Urothelium cell line (cell line): ENCODE measurements around the gene SLC26A5.
"Not testable (repeated sequence)": the region's sequence is repeated elsewhere in the genome, so short reads cannot be mapped to it uniquely, and the experiment has no call there.

Source experiments
- DNase-seq: peaks from one replicate; pipeline ENCODE4 v3.0.0; 2011; ENCODE audit warnings: low spot score, mixed read lengths
- FAIRE-seq: peaks from 2 replicates; lab custom pipeline; 2011; peaks lifted over from hg19 to GRCh38; lab: Jason Lieb, UNC

The SLC26A5 gene

DNA sequence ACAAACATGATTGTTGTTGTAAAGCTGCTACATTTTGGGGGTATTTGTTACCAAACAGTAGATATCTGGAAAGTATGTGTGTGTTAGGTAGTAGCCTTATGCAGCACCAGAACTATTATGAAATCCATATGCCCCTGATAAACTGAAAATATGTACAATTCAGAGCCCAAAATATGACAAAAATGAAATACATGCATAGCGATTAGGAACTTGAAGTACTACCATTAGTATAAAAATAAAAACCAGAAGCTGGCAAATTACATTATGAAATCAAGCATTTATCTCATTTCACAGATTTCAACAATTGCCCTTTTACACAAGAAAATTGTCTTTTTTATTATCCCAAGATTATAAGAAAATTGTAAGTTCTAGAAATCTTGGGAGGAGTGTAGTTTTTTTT is 33.9 kb downstream of the SLC26A5 start:
- DNase-seq (no peak), FAIRE-seq (no peak)

DNA sequence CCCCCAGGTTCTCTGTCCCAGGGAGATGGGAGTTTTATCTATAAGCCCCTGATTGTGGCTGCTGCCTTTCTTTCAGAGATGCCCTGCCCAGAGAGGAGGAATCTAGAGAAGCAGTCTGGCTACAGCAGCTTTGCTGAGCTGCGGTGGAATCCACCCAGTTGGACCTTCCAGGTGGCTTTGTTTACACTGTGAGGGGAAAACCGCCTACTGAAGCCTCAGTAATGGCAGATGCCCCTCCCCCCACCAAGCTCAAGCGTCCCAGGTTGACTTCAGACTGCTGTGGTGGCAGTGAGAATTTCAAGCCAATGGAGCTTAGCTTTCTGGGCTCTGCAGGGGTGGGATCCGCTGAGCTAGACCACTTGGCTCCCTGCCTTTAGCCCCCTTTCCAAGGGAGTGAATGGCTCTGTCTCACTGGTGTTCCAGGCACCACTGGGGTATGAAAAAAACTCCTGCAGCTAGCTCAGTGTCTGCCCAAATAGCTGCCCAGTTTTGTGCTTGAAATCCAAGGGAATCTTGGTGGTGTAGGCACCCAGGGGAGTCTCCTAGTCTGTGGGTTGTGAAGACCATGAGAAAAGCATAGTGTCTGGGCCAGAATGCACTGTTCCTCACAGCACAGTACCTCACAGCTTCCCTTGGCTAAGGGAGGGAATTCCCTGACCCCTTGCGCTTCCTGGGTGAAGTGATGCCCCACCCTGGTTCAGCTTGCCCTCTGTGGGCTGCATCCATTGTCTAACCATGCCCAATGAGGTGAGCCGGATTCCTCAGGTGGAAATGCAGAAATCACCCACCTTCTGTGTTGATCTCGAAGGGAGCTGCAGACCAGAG is 40.0 kb downstream of the SLC26A5 start:
- FAIRE-seq, DNase-seq: not testable (repeated sequence)

DNA sequence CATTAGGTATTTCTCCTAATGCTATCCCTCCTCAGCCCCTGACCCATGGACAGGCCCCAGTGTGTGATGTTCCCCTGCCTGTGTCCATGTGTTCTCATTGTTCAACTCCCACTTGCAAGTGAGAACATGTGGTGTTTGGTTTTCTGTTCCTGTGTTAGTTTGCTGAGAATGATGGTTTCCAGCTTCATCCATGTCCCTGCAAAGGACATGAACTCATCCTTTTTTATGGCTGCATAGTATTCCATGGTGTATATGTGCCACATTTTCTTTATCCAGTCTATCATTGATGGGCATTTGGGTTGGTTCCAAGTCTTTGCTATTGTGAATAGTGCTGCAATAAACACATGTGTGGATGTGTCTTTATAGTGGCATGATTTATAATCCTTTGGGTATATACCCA is 46.3 kb downstream of the SLC26A5 start:
- not testable (repeated sequence) for FAIRE-seq, DNase-seq

DNA sequence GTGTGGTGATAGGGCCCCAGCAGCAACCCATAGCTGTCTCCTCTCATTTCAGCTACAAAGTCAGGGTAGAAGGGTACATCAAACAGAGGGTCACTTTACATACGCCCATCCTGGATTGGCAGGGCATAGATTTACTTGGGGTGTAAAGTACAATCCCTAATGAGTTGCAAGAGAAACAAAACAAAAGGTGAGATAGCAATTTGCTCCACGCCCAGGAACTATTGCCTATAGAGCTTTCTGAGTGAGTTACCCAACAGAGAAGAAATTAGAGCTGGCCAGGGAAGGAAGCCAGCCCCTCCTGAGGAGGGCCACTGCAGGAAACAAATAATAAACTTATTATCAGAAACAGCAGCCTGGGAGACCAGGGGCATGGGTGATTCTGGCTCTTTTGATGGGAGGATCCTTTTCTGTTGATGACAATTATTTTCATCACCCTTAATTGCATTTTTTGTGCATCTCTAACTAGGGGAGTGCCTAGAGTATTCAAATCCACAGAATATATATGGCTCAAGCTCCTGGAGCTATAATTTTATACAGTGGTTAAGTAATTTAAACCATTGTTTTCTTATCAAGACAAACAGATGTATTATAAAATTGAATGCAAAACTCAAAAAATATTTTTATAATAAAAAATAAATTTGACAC is 47.4 kb downstream of the SLC26A5 start:
- FAIRE-seq = peak; percentile 71
- DNase-seq = no peak

DNA sequence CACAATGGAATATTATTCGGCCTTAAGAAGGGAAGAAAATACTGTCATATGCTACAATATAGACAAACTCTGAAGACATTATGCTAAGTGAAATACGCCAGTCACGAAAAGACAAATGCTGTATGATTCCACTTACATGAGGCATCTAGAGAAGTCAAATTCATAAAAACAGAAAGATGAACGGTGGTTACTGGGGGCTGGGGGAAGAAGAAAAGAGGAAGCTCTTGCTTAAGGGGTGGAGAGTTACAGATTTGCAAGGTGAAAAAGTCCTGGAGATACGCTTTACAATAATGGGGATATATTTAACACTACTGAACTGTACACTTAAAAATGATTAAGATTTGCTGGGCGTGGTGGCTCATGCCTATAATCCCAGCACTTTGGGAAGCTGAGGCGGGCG is 49.5 kb downstream of the SLC26A5 start:
- FAIRE-seq (no peak), DNase-seq (no peak)

DNA sequence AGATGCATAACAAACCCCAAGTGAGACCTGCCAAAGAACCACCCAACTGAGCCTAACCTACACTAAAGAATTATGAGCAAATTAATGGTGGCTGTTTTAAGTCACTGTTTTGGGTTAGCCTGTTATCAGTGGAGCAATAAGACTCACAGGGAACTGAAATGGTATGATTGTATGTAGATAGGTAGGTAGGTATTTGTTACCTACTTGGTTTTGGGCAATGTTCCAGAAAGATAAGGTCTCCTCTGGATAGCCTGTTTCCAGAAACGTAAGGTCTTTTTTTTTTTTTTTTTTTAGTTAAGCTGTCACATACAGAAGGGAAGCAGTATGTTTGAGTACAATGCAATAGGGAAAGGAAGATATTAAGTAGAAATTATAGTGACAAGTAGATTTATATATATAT is 50.9 kb downstream of the SLC26A5 start:
- no peak for FAIRE-seq

DNA sequence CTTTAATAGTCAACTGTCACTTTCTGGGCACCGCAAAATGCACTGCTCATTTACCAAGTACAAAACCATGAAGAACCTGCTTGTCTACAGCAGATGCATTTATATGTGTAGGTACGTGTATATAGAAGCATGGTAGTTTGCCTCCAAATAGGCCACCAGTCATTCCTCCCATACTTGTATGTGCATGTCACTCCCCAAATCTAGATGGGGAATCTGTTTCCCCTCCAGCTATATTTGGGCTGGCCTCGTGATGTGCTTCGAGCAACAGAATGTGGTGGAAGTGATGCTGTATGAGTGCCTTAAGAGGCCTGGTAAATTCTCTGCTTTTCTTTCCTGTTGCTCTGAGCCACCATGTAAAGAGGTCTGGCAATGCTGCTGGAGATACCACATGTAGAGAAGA is 51.4 kb downstream of the SLC26A5 start:
- no peak for FAIRE-seq

More for the DNA sequence above, 50.9 kb downstream of the SLC26A5 start:
- DNase-seq = no peak

DNA sequence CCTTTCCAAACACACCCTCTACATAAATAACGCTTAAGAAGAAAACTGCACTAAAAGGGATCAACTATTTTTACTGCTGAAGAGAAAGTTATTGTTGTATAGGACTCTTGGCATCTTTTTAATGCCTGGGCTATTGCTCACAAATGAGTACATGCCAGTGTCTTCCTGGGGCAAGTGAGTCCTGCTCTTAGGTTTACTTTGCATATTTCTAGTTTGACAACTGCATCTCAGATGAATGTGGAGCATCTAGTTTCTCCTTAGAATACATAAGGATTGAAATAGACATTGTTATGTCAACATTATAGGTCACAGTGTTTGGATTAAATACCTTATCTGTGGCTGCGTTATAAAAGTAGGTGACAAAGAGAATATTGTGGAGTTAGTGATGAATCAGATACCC is 54.0 kb downstream of the SLC26A5 start:
- FAIRE-seq = no peak
- DNase-seq = no peak

More for the DNA sequence above, 51.4 kb downstream of the SLC26A5 start:
- no peak for DNase-seq

DNA sequence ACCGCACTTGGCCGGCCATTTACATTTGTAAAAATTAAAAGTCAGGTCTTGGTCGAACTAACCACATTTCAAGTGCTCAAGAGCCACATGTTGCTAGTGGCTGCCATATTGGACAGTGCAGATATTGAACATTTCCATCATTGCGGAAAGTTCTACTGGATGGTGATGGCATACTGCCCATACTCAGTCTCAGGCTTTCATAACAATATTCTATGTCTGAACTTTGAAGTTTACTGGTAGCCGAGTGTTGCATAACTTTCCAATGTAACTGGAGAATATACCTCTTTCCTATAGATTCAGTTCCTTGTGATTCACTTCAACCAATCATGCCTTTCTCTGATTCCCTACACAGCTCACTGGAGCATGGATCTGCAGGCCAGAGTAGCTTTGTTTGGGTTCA is 54.9 kb downstream of the SLC26A5 start:
- FAIRE-seq = no peak
- no peak for DNase-seq

DNA sequence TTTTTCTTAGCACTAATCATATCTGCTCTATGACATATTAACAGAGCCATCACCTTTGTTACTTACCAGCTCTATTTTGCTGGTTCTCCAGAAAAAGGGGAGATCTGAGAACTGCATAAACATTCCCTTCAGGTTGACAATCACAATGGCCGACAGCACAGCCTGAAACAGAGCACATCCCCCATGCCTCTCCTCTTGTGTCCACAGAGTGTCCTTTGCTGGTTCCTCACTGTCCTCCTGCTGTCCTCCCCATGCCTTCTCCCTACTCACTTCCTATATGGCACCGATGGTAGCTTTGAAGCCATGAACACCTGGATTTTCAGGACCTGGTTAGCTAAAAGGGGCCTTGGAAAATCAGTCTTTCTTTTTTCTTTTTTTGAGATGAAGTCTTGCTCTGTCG is 56.7 kb downstream of the SLC26A5 start:
- FAIRE-seq (no peak), DNase-seq (no peak)

DNA sequence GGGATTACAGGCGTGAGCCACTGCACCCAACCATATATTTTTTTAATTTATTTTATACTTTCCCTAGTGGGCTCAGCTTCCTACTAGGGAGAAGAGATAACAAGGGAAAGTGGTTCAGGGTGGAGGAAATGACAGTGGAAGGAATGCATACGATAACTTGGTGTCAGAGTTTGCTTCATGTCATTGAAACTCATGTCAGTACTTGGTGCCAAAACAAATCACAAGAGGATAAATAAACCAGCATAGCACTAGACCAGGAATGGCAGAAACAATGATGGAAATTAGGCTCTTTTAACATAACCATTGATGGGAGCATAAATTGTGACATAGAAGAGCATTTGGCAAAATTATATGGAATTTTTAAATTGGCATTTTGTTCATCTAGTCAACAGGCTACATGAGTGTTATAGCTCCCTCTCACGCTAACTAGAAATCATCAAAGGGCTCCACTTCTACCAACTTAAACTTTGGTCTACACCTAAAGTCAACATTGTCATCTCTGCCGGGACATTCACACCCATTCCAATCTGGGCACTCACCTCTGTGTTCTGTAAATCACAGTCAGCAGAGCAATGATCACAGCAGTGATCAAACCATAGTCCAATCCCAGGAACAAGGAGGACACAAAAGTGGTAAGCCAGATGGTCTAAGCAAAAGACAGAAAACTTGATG is 57.4 kb downstream of the SLC26A5 start:
- no peak for FAIRE-seq
- DNase-seq = no peak

DNA sequence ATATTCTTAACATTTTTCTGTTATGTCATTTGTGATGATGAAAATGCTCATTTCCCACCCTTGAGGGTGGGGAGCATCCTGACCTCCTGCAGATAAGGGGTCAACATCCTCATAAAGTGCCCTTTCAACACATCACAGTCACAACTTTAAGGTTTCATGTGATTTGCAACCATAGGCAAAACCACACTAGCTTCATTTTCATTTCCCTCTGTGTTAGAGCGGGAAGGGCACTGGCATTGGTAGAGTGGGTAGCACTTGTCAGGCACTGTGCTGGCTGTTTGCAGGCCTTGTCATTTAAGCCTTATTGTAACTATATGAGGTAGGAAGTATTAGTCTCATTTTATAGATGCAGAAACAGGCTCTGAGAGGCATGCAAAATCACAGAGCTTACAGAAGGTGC is 58.8 kb downstream of the SLC26A5 start:
- FAIRE-seq (no peak), DNase-seq (no peak)

DNA sequence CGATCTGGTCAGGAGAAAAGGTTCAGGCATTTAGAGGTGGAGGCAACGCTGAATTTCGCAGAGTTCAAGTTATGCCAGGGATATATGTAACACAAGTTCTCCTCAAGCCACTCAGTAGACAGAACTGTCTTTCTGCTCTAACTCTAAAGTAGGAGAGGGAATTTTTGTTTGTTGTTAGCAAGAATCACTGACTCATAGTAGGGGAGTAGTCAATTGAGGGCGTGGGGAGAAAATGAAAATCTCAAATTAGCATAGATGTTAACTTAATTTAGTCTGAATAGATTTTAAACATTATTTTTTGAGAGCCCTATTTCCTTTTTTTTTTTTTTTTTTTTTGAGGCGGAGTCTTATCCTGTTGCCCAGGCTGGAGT is 64.0 kb downstream of the SLC26A5 start:
- DNase-seq (no peak), FAIRE-seq (no peak)

DNA sequence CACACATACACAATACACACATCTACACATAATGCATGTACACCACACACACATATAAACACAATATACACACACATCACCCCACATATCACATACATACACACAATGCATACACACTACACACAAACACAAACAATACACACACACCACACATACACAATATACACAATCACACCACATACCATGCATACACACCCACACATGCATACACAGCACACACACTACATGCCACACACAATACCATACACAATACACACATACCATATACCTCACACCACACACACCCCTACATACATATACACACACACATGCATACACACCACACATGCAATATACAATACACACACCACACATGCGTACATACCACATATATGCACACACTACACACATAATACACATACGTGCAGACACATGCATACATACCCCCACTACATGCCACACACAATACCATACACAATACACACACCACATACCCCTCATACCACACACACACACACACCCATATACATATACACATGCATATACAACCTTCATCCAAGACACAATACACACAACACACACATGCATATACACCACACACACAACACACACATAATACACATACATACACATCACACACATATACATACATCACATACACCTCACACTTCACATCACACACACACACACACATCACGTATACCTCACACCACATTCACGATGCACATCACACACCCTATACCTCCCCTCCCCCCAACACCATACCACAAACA is 64.6 kb downstream of the SLC26A5 start:
- no peak for DNase-seq
- FAIRE-seq = peak; percentile 100

DNA sequence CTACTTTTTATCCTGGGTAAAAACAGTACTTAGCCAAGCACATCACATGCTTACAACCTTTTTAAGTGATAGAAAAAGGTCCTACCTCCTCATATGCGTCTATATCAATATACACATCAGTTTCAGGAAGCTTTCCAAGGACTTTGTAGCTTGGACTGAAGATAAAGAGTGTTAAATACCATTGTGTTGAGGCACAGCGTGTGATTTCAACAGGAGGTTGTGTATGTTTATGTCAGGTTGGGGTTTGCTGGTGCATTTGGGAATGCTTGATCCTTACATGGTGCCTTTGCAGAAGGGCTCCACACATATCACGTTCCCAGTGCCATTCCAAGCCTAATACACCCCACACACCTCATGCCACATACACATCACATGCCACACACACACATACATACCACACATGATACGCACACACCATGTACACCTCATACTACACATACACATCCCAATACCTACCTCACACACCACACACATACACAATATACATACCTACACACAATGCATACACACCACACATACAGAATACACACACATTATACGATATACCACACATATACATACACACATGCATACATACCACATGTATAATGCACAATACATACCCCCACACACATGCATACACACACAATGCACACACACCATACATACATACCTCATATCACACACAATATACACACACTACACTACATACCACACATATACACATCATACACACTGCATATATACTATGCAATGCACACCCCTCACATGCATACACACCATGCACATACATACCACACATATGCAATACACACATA is 65.4 kb downstream of the SLC26A5 start:
- FAIRE-seq (no peak), DNase-seq (no peak)

DNA sequence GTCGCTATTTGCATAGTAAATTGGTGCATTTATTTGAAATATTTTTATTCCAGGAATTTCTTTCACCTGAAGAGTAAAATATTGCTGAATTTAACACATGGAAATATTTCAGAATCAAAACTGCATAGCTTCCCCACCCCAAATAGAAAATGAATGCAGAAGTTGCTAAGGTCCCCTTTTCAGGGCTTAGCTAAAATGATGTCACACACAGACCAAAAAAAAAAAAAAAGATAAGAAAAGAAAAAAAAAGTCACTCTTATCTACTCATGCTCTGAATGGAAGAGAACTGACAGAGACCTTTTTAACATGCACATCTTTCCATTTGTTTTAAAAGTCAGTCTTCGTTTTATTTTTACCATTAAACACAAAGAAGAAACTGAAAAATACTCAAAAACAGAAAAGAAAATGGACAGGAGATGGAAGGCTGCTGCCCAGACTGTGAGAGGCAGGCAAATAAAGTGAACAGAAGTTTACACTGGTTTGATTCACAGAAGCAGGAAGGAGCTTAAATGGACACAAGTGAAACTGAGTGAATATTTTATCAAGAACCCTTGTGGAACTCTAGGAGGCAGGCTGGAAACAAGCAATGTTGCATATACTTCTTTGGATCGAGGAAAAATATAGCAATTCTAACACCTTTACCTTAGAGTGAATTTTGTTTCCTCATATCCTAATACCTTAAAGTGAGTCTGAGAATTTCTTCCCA is 66.6 kb downstream of the SLC26A5 start:
- FAIRE-seq (no peak), DNase-seq (no peak)

DNA sequence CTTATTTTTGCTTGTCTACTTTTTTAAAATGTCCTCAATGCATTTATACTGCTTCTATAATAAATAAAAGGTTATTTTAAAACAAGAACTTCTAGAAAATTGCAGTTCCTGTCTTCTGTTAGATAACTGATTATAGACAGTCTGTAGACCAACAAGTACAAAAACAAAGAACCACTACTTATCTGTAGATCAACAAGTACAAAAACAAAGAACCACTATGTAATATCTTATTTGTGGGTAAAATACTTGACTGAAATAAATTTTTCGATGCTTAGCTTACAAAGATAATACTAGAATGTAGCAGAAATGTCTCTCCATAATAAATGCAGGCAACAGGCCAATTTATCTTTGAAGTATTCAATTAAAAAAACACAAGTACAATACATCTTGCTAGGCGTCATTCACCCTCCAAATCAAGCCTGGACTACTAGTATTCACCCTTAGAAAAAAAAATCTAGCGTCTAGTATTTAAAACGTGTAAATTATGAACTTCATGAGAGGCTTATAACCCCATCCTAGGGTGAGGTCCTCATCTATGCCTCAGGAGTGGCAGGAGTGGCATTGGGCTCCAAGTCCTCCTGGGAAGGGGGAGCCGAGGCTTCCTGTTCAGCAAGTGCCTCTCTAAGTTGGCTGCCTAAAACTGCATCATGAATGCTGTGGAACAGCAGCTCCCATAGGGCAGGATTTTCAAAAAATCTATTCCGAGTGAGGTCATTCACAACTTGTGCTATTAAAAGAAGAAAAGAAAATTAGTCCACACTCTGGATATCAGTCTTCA is 72.0 kb downstream of the SLC26A5 start:
- FAIRE-seq = no peak
- DNase-seq = no peak

DNA sequence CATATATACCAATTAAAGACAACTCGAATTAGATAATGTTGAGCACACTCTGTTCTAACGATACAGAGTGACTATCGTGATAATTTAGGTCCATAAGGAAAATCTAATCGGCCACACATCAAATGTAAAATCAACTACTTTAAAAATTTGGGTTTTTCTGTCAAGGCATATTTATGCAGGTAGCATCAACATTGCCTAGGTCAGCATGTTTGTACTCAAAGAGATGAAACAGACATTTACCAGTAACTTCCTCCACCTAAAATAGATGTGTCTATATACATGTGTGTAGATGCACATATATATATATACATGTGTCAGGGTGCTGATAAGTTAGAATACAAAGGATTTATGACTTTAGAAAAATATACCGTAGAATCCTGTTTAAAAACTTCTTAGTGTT is 76.6 kb downstream of the SLC26A5 start:
- FAIRE-seq = no peak
- DNase-seq = no peak

DNA sequence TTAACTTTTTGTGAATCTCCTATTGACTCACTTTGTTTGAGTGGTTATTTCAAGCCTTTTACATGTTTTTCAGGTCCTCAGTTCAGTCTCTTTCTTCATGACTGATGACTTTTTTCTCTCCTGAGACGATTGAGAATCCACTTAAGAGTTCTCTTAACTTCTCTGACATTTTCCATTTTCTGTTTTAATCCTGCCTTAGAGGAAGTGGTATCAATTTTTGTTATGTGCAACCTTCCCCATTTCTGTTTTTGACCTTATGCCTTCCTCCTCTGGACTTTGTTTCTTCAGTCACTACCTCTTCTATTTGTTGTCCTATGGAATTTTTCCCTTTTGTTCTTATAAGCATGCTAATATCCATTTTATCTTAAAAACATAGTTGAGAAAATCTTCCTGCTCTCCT is 96.2 kb downstream of the SLC26A5 start:
- FAIRE-seq (no peak), DNase-seq (no peak)
